T-cell (primary cell): Measurements from ENCODE around the gene MRAS. TPM values are rescaled to one million over a fixed set of nuclear protein-coding genes. Genes with fewer than 3 reads are reported as not detected.

Experiments used
- ATAC-seq, 4 experiments: fragments of 200-7000 bp in 3 of 4; fragments of 150-1000 bp in 1 of 4; cut with Tn5 transposase; replicated peaks in 1 of 4; 1 replicate in 3 of 4; 2 replicates in 1 of 4; pipeline ENCODE4 v1.10.0; 2021; ENCODE audit warnings: moderate library complexity in 3 of 4, mild to moderate bottlenecking in 2 of 4, moderate number of reproducible peaks in 1 of 4
- CTCF ChIA-PET, 2 donors: fragments of 300-600 bp; sonication (Branson Sonifier 250); formaldehyde crosslinking; loops; one replicate each; lab custom pipeline; 2022; ENCODE audit warnings: antibody characterized with exemption in 2 of 2; lab: Charles Lee
- POLR2A ChIA-PET, 2 donors: fragments of 300-600 bp; sonication (Branson Sonifier 250); formaldehyde crosslinking; loops; one replicate each; lab custom pipeline; 2022; ENCODE audit warnings: antibody characterized with exemption in 2 of 2; lab: Charles Lee
- DNase-seq, 35 experiments: peaks; one replicate each; pipeline versions ENCODE4 v3.0.0 to v3.0.0-alpha.2; 2013 to 2023
- H3K27ac ChIP-seq: one replicate; pipeline ENCODE4 v1.5.1; 2013; ENCODE audit warnings: low read length
- H3K27me3 ChIP-seq, 2 experiments: replicated peaks in 1 of 2; 1 replicate in 1 of 2; 2 replicates in 1 of 2; pipeline versions ENCODE4 v1.6.1 to v1.7.0; 2013; ENCODE audit warnings: low read length in 1 of 2, mixed read lengths in 1 of 2; ENCODE audit not compliant: control insufficient read depth in 2 of 2, insufficient read depth in 2 of 2; ENCODE audit errors: extremely low read depth in 1 of 2
- H3K36me3 ChIP-seq, 2 donors: 1 replicate in 1 of 2; 2 replicates in 1 of 2; pipeline versions ENCODE4 v1.6.1 to v1.7.0; 2013; ENCODE audit warnings: low read length in 1 of 2; ENCODE audit not compliant: control insufficient read depth in 2 of 2, insufficient read depth in 1 of 2; ENCODE audit errors: extremely low read depth in 1 of 2
- H3K4me1 ChIP-seq, 2 experiments: 1 replicate in 1 of 2; 2 replicates in 1 of 2; pipeline versions ENCODE4 v1.6.1 to v1.7.0; 2013; ENCODE audit warnings: low read length in 2 of 2, mixed read lengths in 1 of 2; ENCODE audit not compliant: insufficient read depth in 2 of 2, control insufficient read depth in 1 of 2; ENCODE audit errors: extremely low read depth in 1 of 2
- H3K4me3 ChIP-seq, 2 donors: 1 replicate in 1 of 2; 2 replicates in 1 of 2; pipeline versions ENCODE4 v1.5.1 to v1.7.0; 2013; ENCODE audit warnings: mild to moderate bottlenecking in 2 of 2, low read length in 1 of 2, moderate library complexity in 1 of 2; ENCODE audit not compliant: control insufficient read depth in 1 of 2; ENCODE audit errors: extremely low read depth in 1 of 2
- H3K9me3 ChIP-seq: 2 replicates; pipeline ENCODE4 v1.7.0; 2013
- H3K27ac Mint-ChIP-seq, 2 donors: one replicate each; pipeline ENCODE4 v1.8.0; 2020 to 2021; ENCODE audit warnings: mild to moderate bottlenecking in 2 of 2, mixed read lengths in 2 of 2
- H3K27me3 Mint-ChIP-seq, 2 donors: one replicate each; pipeline ENCODE4 v1.8.0; 2021 to 2022; ENCODE audit warnings: mixed read lengths in 2 of 2
- H3K36me3 Mint-ChIP-seq: one replicate; pipeline ENCODE4 v1.8.0; 2021; ENCODE audit warnings: mixed read lengths
- H3K4me1 Mint-ChIP-seq, 3 donors: one replicate each; pipeline ENCODE4 v1.8.0; 2020 to 2022; ENCODE audit warnings: mixed read lengths in 3 of 3, mild to moderate bottlenecking in 1 of 3
- H3K4me3 Mint-ChIP-seq, 3 donors: one replicate each; pipeline ENCODE4 v1.8.0; 2020 to 2022; ENCODE audit warnings: mild to moderate bottlenecking in 3 of 3, mixed read lengths in 3 of 3, moderate library complexity in 3 of 3
- H3K9me3 Mint-ChIP-seq, 3 donors: one replicate each; pipeline ENCODE4 v1.8.0; 2020 to 2022; ENCODE audit warnings: mixed read lengths in 3 of 3
- WGBS: methylation state at CpG from one replicate; pipeline ENCODE4 v1.1.5; 2013; ENCODE audit warnings: missing lambda C conversion rate; ENCODE audit not compliant: insufficient coverage; 5-methylcytosine and 5-hydroxymethylcytosine counted together
- total RNA-seq, 35 experiments: library from RNA in 6 of 35; stranded (reverse) in 6 of 35; fragments of 120-200 nt in 1 of 35; gene quantifications; one replicate each; pipeline versions ENCODE4 v1.2.1 to v1.2.4 and lab custom pipeline; 2013 to 2026

Gene MRAS
- total RNA-seq, 5 donors from 2014 or later (not counting 1 experiment from before 2014, with no cell fraction given) = 0.28 to 0.49 (median 0.42) TPM; not detected in 1

DNA sequence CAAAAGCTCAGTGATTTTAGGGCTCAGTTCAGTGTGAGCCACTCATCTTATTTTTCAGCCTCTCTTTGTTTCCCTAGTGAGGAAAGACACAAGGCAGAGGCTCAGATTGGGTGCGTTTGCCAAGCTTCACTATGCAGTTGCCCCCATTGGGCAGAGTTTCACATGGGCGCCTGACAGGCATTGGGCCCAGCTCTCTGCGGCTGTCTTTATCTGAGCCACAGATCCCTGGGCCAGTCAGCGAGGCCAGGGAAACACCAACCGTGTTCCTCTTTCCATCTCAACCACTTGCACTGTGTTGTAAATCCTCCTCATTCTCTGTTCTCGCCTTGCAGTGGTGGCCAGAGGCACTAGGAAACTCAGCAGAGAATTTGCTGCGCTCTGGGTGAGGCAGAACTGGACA, 96.9 kb downstream of the MRAS start:
- H3K9me3 Mint-ChIP-seq = no peaks in the 10 kb centered on the region
- no peaks in the 10 kb centered on the region for H3K9me3 ChIP-seq
- DNase-seq (no peak), ATAC-seq (no peak)
- H3K4me1 Mint-ChIP-seq = no peaks in the 10 kb centered on the region
- no peak overlapping the region for H3K27ac ChIP-seq
- ChIA-PET CTCF (no interaction called here), POLR2A (no interaction called here)
- WGBS = 82% methylated on average over 7 of the region's 7 CpGs
- no peak overlapping the region for H3K27ac Mint-ChIP-seq
- H3K4me3 Mint-ChIP-seq = no peak overlapping the region
- no peaks in the 10 kb centered on the region for H3K4me1 ChIP-seq
- no peaks in the 10 kb centered on the region for H3K36me3 Mint-ChIP-seq
- H3K27me3 ChIP-seq = peaks cover 0 to 6% of the 10 kb centered on the region in 2 experiments
- H3K4me3 ChIP-seq = no peak overlapping the region
- H3K27me3 Mint-ChIP-seq = no peaks in the 10 kb centered on the region
- H3K36me3 ChIP-seq = no peaks in the 10 kb centered on the region

DNA sequence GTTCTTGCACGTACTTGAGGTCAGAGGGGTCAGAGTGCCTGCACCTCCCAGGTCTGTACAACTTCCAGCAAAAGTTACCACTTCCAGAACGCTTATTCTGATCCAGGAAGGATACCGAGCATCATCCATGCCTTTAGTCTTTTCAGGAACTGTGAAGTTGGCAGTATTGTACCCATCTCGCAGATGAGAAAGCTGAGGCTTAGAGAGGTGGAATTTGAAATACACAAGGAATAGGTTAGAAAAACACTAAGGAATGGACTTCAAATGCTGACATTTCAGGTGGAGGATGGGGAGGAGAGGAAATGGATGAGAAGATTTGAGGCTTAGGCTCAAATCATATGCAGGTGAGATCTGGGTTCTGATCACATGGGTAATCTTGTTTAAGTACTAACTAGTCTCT, 97.3 kb downstream of the MRAS start:
- ChIA-PET CTCF (no interaction called here), POLR2A (no interaction called here)
- H3K4me3 ChIP-seq = no peak overlapping the region
- DNase-seq = no peak
- peaks cover 0 to 4% of the 10 kb centered on the region in 2 experiments for H3K27me3 ChIP-seq
- ATAC-seq = no peak
- no peak overlapping the region for H3K4me3 Mint-ChIP-seq
- no peaks in the 10 kb centered on the region for H3K27me3 Mint-ChIP-seq
- no peaks in the 10 kb centered on the region for H3K9me3 Mint-ChIP-seq
- no peak overlapping the region for H3K27ac ChIP-seq
- H3K36me3 Mint-ChIP-seq = no peaks in the 10 kb centered on the region
- no peaks in the 10 kb centered on the region for H3K36me3 ChIP-seq
- no peaks in the 10 kb centered on the region for H3K9me3 ChIP-seq
- H3K27ac Mint-ChIP-seq = no peak overlapping the region
- H3K4me1 ChIP-seq = no peaks in the 10 kb centered on the region
- H3K4me1 Mint-ChIP-seq = no peaks in the 10 kb centered on the region
- 98% methylated on average over 3 of the region's 4 CpGs for WGBS

- H3K4me1 Mint-ChIP-seq = no peaks in the 10 kb centered on the region
- no peak overlapping the region for H3K4me3 Mint-ChIP-seq
- POLR2A ChIA-PET = no interaction called here
- 75% methylated on average over 1 of the region's 3 CpGs for WGBS
- H3K27ac ChIP-seq = no peak overlapping the region
- no peaks in the 10 kb centered on the region for H3K9me3 ChIP-seq
- H3K9me3 Mint-ChIP-seq = no peaks in the 10 kb centered on the region
- ATAC-seq (no peak), DNase-seq (no peak)
- CTCF ChIA-PET = no interaction called here
- no peaks in the 10 kb centered on the region for H3K4me1 ChIP-seq
- H3K27ac Mint-ChIP-seq = no peak overlapping the region
- H3K27me3 Mint-ChIP-seq = no peaks in the 10 kb centered on the region
- H3K36me3 ChIP-seq = no peaks in the 10 kb centered on the region
- no peak overlapping the region for H3K4me3 ChIP-seq
- no peaks in the 10 kb centered on the region for H3K36me3 Mint-ChIP-seq
- H3K27me3 ChIP-seq = peaks cover 0 to 8% of the 10 kb centered on the region in 2 experiments
These were observed 100.3 kb downstream of the MRAS start for GRCh38 chr3:138448631-138449030.

- no peaks in the 10 kb centered on the region for H3K9me3 ChIP-seq
- no peak overlapping the region for H3K27ac Mint-ChIP-seq
These were observed 101.1 kb downstream of the MRAS start for GRCh38 chr3:138449490-138449889.

DNA sequence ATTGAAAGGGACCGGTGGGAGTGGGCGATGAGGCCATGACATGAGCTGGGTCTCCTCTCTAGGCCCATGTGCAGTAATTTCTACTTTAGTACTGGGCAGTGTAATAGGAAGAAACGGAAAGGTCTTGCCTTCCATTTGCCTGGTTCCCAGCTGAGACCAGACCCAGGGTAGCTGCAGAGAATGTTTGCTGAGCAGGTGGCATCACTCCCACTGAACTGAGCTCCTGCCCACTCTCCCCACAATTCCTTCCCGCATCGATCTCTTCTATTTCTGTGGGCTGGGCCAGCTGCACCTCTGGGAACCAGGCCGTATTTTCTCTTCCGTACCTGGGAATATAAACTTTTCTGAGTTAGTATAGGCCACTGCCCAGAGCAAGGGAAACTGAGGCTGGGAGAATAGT, 101.8 kb downstream of the MRAS start:
- Histone ChIP-seq H3K4me1 (no peaks in the 10 kb centered on the region), H3K27ac (no peak overlapping the region), H3K36me3 (no peaks in the 10 kb centered on the region), H3K27me3 (peaks cover 0 to 8% of the 10 kb centered on the region in 2 experiments), H3K9me3 (no peaks in the 10 kb centered on the region), H3K4me3 (no peak overlapping the region)
- Mint-ChIP-seq H3K36me3 (no peaks in the 10 kb centered on the region), H3K27me3 (peaks cover 2 to 6% of the 10 kb centered on the region in 2 donors), H3K4me3 (no peak overlapping the region), H3K4me1 (no peaks in the 10 kb centered on the region), H3K27ac (no peak overlapping the region), H3K9me3 (no peaks in the 10 kb centered on the region)
- ChIA-PET CTCF (no interaction called here), POLR2A (no interaction called here)
- WGBS = no CpG with 5 or more reads among the region's 7 CpGs
- ATAC-seq (no peak), DNase-seq (no peak)

More at GRCh38 chr3:138449490-138449889, 101.1 kb downstream of the MRAS start:
- no peaks in the 10 kb centered on the region for H3K9me3 Mint-ChIP-seq
- H3K36me3 Mint-ChIP-seq = no peaks in the 10 kb centered on the region
- Histone ChIP-seq H3K4me3 (no peak overlapping the region), H3K27ac (no peak overlapping the region), H3K27me3 (peaks cover 0 to 8% of the 10 kb centered on the region in 2 experiments), H3K4me1 (no peaks in the 10 kb centered on the region), H3K36me3 (no peaks in the 10 kb centered on the region)
- no CpG with 5 or more reads among the region's 3 CpGs for WGBS
- H3K4me1 Mint-ChIP-seq = no peaks in the 10 kb centered on the region
- ATAC-seq (no peak), DNase-seq (no peak)
- ChIA-PET POLR2A (no interaction called here), CTCF (no interaction called here)
- H3K4me3 Mint-ChIP-seq = no peak overlapping the region
- peaks cover 0 to under 1% of the 10 kb centered on the region in 2 donors for H3K27me3 Mint-ChIP-seq

DNA sequence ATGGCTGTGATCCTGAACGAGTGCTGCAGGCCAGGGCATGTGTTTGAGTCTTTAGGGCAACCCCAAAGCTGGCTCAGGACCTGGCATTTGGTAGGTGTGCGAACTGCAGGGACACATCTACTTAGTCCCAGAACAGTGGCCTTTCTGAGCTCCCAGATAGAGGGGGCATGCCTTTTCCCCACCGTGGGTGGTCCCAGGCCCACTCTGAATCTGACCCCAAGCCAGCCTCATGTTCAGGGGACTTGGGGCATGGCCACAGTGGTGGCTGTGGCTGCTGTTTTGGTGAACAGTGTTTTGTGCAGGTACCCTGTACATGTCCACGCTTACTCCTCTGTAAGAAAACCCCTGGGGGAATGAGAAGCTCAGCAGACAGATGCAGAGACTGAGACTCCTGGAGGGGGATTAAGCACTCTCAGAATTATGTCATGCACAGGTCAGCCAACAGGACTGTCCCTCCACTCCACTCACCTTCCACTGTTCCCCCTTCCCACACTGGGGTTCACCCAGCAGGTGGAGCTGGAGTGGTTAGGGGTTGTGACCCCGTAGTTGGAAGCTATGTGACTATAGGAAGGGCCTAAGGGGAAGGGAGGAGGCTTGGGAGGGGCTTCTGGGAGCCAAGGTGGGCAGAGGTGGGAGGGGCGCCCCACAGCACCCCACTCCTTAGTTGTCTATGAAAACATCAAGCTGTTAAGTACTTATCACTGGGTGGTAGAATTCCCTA, 102.5 kb downstream of the MRAS start:
- CTCF ChIA-PET = no interaction called here
- POLR2A ChIA-PET = no interaction called here

More for the DNA sequence above, 102.5 kb downstream of the MRAS start:
- H3K27ac Mint-ChIP-seq = no peak overlapping the region
- Histone ChIP-seq H3K36me3 (no peaks in the 10 kb centered on the region), H3K27me3 (peaks cover 0 to 8% of the 10 kb centered on the region in 2 experiments), H3K4me1 (peaks cover 0 to 2% of the 10 kb centered on the region in 2 experiments), H3K4me3 (no peak overlapping the region), H3K9me3 (no peaks in the 10 kb centered on the region), H3K27ac (no peak overlapping the region)
- ATAC-seq = no peak
- no peak overlapping the region for H3K4me3 Mint-ChIP-seq
- no peaks in the 10 kb centered on the region for H3K9me3 Mint-ChIP-seq
- peaks cover 0 to 2% (median 2%) of the 10 kb centered on the region in 3 donors for H3K4me1 Mint-ChIP-seq
- no peak for DNase-seq
- 47% methylated on average over 3 of the region's 6 CpGs for WGBS
- no peaks in the 10 kb centered on the region for H3K36me3 Mint-ChIP-seq
- peaks cover 2 to 6% of the 10 kb centered on the region in 2 donors for H3K27me3 Mint-ChIP-seq
